Tibial artery (tissue), 4 donors: ENCODE results near the gene NR1H2.
A peak's percentile ranks its signal among the peaks of the same experiment; 100 is the strongest.
"Not testable (repeated sequence)": the region's sequence is repeated elsewhere in the genome, so short reads cannot be mapped to it uniquely, and the experiment has no call there.

Experiments used
- DNase-seq, 2 donors: peaks; one replicate each; pipeline ENCODE4 v3.0.0-alpha.2; 2019
- H3K27ac ChIP-seq, 2 donors: fragments of 200-600 bp; sonication (generic) in 1 of 2; 1 replicate in 1 of 2; 2 replicates in 1 of 2; pipeline ENCODE4 v1.5.1; 2018 to 2019; ENCODE audit warnings: mild to moderate bottlenecking in 1 of 2
- H3K27me3 ChIP-seq, 2 donors: fragments of 200-600 bp; sonication (generic) in 1 of 2; one replicate each; pipeline versions ENCODE4 v1.5.1 to v1.6.0; 2016 to 2019
- H3K36me3 ChIP-seq, 3 donors: fragments of 200-600 bp; sonication (generic) in 2 of 3; one replicate each; pipeline ENCODE4 v1.5.1; 2016 to 2019; ENCODE audit warnings: mild to moderate bottlenecking in 2 of 3
- H3K4me1 ChIP-seq, 4 donors: fragments of 200-600 bp; sonication (generic) in 2 of 4; 1 replicate in 3 of 4; 2 replicates in 1 of 4; pipeline ENCODE4 v1.5.1; 2016 to 2019
- H3K4me3 ChIP-seq, 2 donors: fragments of 200-600 bp; sonication (generic) in 1 of 2; 1 replicate in 1 of 2; 2 replicates in 1 of 2; pipeline ENCODE4 v1.5.1; 2018 to 2019; ENCODE audit warnings: mild to moderate bottlenecking in 2 of 2
- H3K9me3 ChIP-seq, 3 donors: fragments of 200-600 bp; sonication (generic) in 1 of 3; one replicate each; pipeline ENCODE4 v1.5.1; 2016 to 2019
- intact Hi-C: fragments of 100-400 bp; cut with DNase I; formaldehyde crosslinking; loops from one replicate; pipeline ENCODE4 v1.15.0; 2023; ENCODE audit warnings: low total_unique reads
- TF ChIP-seq, protein P1 (sequence below), 2 experiments: fragments of 200-600 bp in 1 of 2; fragments of 450-650 bp in 1 of 2; IDR thresholded peaks; one replicate each; pipeline ENCODE4 v1.5.1; 2017 to 2019; ENCODE audit warnings: antibody characterized with exemption in 2 of 2, mild to moderate bottlenecking in 1 of 2, moderate library complexity in 1 of 2

NR1H2 gene

GRCh38 chr19:50329146-50329925 is 46.9 kb upstream of the NR1H2 start, which contains the start of gene KCNC3:
TSS of gene KCNC3 (minus strand) at chr19:50329377. CDS start at chr19:50329082, 295 bp downstream.
- intact Hi-C loops: no loop called here
- Histone ChIP-seq H3K4me1 (peaks cover 0 to 52% (median 34%) of the 10 kb centered on the region in 4 donors), H3K27ac (no peak within 1 kb of the TSS), H3K27me3 (peaks cover 7 to 83% of the 10 kb centered on the region in 2 donors), H3K9me3 (no peaks in the 10 kb centered on the region), H3K4me3 (peak within 1 kb of the TSS; percentile 14 to 39), H3K36me3 (no peaks in the 10 kb centered on the region)
- TF ChIP-seq, protein P1, sequence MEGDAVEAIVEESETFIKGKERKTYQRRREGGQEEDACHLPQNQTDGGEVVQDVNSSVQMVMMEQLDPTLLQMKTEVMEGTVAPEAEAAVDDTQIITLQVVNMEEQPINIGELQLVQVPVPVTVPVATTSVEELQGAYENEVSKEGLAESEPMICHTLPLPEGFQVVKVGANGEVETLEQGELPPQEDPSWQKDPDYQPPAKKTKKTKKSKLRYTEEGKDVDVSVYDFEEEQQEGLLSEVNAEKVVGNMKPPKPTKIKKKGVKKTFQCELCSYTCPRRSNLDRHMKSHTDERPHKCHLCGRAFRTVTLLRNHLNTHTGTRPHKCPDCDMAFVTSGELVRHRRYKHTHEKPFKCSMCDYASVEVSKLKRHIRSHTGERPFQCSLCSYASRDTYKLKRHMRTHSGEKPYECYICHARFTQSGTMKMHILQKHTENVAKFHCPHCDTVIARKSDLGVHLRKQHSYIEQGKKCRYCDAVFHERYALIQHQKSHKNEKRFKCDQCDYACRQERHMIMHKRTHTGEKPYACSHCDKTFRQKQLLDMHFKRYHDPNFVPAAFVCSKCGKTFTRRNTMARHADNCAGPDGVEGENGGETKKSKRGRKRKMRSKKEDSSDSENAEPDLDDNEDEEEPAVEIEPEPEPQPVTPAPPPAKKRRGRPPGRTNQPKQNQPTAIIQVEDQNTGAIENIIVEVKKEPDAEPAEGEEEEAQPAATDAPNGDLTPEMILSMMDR (IDR thresholded peaks at IDR 0.05): no peak
- DNase-seq: peak; percentile 96

DNA sequence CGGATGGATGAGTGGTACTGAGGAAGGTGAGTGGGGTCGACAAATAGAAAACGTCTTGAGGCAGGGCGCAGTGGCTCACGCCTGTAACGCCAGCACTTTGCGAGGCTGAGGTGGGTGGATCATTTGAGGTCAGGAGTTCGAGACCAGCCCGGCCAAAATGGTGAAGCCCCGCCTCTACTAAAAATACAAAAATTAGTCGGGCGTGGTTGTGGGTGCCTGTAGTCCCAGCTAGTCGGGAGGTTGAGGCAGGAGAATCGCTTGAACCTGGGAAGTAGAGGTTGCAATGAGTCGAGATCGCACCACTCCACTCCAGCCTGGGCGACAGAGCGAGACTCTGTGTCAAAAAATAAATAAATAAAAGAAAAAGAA is 46.3 kb upstream of the NR1H2 start:
- H3K4me3 ChIP-seq: peak overlapping the region; percentile 6 to 38
- intact Hi-C loops, H3K36me3 ChIP-seq, DNase-seq, H3K27ac ChIP-seq, H3K9me3 ChIP-seq: not testable (repeated sequence)
- H3K27me3 ChIP-seq: peaks cover 7 to 88% of the 10 kb centered on the region in 2 donors
- peaks cover 0 to 52% (median 34%) of the 10 kb centered on the region in 4 donors for H3K4me1 ChIP-seq

DNA sequence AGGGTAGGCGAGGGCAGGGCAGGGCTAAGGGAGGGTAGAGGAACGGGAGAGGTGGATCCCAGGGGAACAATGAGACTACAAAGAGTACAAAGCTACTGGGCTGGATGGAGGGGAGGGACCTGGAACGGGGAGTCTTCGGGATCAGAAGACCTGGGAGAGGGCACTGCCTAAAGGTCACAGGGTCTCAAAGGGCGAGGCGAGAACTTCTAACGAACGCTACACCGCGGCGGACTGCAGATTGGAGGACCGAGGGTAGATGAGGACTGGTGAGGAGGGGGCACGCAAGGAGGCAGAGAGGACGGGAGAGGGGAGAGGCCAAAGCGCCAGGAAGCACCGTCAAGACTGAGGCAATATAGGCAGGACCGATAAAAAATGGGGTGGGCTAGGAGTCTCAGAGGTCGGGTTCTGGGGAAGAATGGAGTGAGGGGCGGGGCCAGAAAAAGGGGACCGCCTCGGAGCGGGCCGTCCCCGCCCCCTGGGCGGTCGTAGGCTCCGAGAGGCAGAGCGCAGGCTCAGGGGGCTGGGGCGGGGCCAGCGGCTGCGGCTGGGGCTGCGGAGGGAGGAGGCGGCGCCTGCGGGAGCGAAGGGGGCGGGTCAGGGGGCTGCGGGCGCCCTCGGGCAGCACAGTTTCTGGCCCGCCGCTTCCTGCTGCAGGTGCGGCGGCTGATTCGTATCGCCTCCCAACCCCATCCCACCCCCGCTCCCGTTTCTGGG is 45.7 kb upstream of the NR1H2 start:
- intact Hi-C loops: no loop called here
- Histone ChIP-seq H3K4me1 (peaks cover 0 to 48% (median 34%) of the 10 kb centered on the region in 4 donors), H3K27ac (no peak overlapping the region), H3K4me3 (peak overlapping the region; percentile 15 to 23), H3K9me3 (no peaks in the 10 kb centered on the region), H3K36me3 (no peaks in the 10 kb centered on the region), H3K27me3 (peaks cover 7 to 90% of the 10 kb centered on the region in 2 donors)
- DNase-seq: peak; percentile 33 to 78
- TF ChIP-seq, protein P1 (IDR thresholded peaks at IDR 0.05): no peak

- H3K4me1 ChIP-seq: peaks cover 0 to 39% (median 27%) of the 10 kb centered on the region in 4 donors
- peak overlapping the region; percentile 15 to 23 for H3K4me3 ChIP-seq
- TF ChIP-seq, protein P1 (IDR thresholded peaks at IDR 0.05): no peak
- intact Hi-C loops: no loop called here
- no peaks in the 10 kb centered on the region for H3K36me3 ChIP-seq
- peaks cover 7 to 85% of the 10 kb centered on the region in 2 donors for H3K27me3 ChIP-seq
- no peak overlapping the region for H3K27ac ChIP-seq
- no peaks in the 10 kb centered on the region for H3K9me3 ChIP-seq
- DNase-seq: no peak
Measured at GRCh38 chr19:50331221-50331993, 44.9 kb upstream of the NR1H2 start.

- TF ChIP-seq, protein P1 (IDR thresholded peaks at IDR 0.05): no peak
- Histone ChIP-seq H3K9me3 (no peaks in the 10 kb centered on the region), H3K36me3 (no peaks in the 10 kb centered on the region), H3K4me1 (peaks cover 0 to 37% (median 27%) of the 10 kb centered on the region in 4 donors), H3K4me3 (no peak overlapping the region), H3K27me3 (peaks cover 7 to 80% of the 10 kb centered on the region in 2 donors), H3K27ac (no peak overlapping the region)
- no peak for DNase-seq
- intact Hi-C loops: no loop called here
Measured at GRCh38 chr19:50331994-50332243, 44.3 kb upstream of the NR1H2 start.
